GM10266 (cell line): ENCODE measurements around the gene PDCD10.

Experiments used
- DNase-seq: peaks from one replicate; pipeline ENCODE4 v3.0.0; 2012; ENCODE audit errors: extremely low spot score
- CTCF ChIP-seq: IDR thresholded peaks from 2 replicates; pipeline ENCODE4 v1.5.1; 2012; ENCODE audit warnings: mild to moderate bottlenecking, low read depth; ENCODE audit not compliant: control insufficient read depth, insufficient read depth; ENCODE audit errors: missing control alignments

Gene PDCD10

GRCh38 chr3:167743799-167744198, 9.1 kb upstream of the PDCD10 start:
- no peak for DNase-seq
- TF ChIP-seq CTCF, result no peak

GRCh38 chr3:167742338-167742737, 7.6 kb upstream of the PDCD10 start:
- no peak for TF ChIP-seq CTCF
- DNase-seq, result no peak

GRCh38 chr3:167740961-167741587, 6.4 kb upstream of the PDCD10 start:
- peak; percentile 32 for DNase-seq
- TF ChIP-seq CTCF, result peak; percentile 73

GRCh38 chr3:167739190-167739810, 4.6 kb upstream of the PDCD10 start:
- TF ChIP-seq CTCF, result no peak
- no peak for DNase-seq

GRCh38 chr3:167738037-167738436, 3.3 kb upstream of the PDCD10 start:
- no peak for DNase-seq
- no peak for TF ChIP-seq CTCF

- DNase-seq, result no peak
- no peak for TF ChIP-seq CTCF
Measured at GRCh38 chr3:167736997-167737396, 2.3 kb upstream of the PDCD10 start.

- DNase-seq, result no peak
Measured at GRCh38 chr3:167736264-167736787, 1.6 kb upstream of the PDCD10 start.

More at GRCh38 chr3:167736264-167736787, 1.6 kb upstream of the PDCD10 start:
- TF ChIP-seq CTCF, result no peak
